ENCODE measurements around the gene ITPR2. TPM values are rescaled to one million over a fixed set of nuclear protein-coding genes. Genes with fewer than 3 reads are reported as not detected.
A peak's percentile ranks its signal among the peaks of the same experiment; 100 is the strongest.
"Not testable (repeated sequence)": the region's sequence is repeated elsewhere in the genome, so short reads cannot be mapped to it uniquely, and the experiment has no call there.

The ITPR2 gene
- polyA plus RNA-seq, 10 donors = 3.3 to 5.7 (median 4.1) TPM

DNA sequence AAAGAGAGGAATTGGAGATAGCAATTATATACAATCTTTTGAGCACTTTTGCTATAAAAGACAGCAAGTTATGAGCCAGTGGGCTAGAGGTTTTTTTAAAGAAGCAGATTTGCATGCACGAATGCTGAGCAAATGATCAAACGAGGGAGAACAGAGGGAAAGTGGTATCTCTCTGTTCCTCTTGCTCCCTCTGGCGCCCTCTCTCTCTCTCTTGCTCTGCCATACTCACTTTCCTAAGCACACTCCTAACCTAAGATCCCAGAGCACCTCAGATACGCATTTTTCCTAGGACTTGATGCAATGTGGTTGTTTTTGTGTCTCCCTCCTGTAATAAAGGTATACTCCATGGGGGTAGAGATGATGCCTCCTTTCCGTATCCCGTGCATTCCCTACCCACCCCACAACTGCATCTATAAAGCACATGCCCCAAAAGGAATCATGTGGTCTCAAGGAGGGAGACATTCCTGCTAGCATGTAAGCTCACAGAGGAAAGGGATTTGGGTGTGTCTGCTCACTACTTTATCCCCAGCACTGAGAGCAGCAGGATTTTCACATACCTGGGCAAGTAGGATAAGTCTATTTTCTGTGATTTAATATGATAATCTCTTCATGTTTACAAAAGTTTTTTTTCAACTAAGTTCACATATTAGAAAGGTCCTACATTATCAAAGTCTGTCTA is 367.4 kb downstream of the ITPR2 start:
- peak in 1 of 3 donors; percentile 12 for DNase-seq

DNA sequence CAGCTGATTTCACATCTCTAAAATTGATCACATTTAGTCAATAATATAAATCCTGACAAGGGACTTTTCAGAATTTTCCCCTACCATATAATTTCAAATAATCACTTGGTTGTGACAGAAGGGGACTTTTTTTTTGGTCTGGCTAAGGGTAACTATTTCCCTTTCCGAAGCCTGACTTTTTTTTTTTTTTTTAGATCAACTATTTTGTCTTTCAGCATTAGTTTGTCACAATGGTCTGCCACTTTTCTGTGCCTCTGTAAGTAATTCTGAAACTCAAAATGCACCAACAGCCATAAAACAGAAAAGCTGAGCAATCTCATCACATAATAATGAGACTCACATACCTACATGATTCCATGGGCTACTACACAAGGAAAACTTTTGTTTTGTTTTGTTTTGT is 371.2 kb downstream of the ITPR2 start:
- no peak for DNase-seq

DNA sequence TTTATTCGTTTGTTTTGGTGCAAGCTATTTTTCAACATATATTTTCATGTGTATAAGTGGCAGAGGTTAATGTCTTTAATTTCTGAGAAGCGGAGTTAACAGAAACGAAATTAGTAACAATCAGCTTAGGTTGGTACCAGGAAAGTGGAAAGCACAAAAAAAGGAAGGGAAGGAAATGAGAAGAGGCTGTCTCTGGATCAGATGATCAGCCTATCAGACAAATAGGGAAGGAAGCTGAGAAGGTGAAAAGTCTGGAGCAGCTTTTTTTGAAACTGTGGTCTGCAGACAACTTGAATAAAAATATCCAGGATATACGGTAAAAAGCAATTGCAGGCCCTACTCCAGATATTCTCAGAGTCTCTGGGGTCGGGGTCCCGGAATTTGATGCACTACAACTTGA is 372.6 kb downstream of the ITPR2 start:
- no peak for DNase-seq

DNA sequence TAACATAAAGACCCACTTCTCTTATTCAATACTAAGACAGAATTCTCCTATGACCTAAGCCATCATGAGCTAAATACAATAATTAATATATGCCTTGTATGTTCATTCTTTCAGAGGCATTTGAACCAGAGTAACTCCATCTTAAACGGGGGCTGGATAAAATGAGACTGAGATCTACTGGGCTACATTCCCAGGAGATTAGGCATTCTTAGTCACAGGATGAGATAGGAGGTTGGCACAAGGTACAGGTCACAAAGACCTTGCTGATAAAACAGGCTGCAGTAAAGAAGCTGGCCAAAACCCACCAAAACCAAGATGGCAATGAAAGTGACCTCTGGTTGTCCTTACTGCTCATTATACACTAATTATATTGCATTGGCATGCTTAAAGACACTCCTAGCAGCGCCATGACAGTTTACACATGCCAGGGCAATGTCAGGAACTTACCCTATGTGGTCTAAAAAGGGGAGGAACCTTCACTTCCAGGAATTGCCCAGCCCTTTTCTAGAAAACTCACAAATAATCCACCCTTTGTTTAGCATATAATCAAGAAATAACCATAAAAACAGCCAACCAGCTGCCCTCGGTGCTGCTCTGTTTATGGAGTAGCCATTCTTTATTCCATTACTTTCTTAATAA is 376.9 kb downstream of the ITPR2 start:
- no peak for DNase-seq

DNA sequence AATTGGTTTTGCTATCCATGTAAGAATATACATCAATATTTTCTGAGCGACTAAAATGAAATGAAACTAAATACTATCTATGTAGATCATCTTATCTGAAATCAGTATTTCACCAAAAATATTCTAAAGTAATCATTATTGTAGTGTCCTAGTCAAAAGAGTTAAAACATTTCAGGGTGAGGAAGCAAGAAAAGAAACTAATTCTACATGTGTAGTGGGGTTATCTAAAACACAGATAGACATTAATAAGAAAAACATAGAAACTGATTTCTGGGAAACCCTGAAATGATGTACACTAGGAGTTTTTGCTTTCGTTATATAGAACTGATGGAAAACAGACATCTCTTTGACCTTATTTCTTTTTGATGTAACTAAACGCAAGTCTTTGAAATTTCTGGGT is 379.7 kb downstream of the ITPR2 start:
- DNase-seq = no peak

DNA sequence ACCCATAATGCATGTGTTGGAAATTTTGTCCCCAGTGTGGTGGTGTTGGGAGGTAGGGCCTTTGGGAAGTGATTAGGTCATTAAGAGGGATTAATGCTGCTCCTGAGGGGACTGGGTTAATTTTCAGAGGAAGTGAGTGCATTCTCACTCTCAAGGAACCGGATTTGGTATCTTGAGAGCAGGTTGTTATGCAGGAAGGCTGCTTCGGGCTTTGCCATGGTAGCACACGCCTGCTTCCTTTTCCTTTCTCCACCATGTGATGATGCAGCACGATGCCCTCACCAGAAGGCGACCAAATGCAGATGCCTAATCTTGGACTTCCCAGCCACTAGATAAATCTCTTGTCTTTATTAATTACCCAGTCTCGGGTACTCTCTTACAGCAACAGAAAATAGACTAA is 380.5 kb downstream of the ITPR2 start:
- no peak for DNase-seq

DNA sequence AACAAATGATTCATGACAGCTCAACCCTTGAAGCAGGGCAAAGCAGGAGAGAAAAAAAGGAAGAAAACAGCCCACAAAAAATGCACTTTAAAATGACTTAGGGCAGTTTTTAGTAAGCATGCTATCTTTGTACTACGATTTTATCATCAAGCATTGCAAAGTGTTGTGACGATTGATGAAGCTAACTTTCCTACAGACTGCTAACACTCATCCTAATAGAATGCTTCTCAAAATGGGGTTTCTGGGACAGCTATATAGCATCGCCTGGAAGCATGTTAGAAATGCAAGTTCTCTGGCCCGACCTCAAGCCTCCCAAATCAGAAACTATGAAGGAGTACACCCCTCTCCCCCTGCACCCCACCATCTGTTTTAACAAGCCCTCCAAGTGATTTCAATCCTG is 381.2 kb downstream of the ITPR2 start:
- no peak for DNase-seq

DNA sequence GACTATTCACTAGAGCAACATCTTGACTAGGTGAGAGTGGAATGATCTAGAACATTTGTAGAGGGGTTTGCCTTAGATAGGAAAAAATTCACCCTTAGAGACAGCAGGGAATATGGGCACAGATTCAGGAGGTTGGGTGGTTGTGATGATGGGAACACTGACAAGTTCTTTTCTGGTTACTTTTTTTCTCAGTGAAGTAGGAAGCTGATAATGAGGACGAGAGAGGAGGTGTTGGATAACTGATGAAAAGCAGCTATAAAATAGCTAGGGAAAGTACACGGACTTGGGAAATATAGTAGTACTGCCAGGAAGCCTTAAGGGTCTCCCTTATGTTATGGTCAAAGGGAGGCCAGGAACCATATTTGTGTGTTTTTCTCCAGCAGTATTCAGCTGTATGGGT is 387.1 kb downstream of the ITPR2 start:
- no peak for DNase-seq

DNA sequence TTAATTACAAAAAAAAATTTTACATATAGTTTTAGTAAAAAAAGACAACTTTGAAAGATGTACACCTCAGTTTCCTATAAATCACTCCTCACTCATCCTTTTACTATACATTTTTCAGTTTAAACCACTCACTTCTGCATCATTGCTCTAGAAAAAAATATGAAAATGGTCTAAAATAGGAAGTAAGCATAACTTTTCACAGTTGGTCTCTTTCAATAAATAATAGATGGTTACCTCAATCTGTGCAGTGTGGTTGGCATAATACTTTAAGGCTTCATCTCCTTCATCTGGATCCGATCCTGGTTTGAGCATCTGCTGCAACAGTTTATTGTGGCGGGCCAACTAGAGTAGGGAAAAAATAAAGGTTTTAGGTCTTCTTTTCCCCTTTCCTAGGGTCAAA is 389.7 kb downstream of the ITPR2 start:
- DNase-seq = no peak

DNA sequence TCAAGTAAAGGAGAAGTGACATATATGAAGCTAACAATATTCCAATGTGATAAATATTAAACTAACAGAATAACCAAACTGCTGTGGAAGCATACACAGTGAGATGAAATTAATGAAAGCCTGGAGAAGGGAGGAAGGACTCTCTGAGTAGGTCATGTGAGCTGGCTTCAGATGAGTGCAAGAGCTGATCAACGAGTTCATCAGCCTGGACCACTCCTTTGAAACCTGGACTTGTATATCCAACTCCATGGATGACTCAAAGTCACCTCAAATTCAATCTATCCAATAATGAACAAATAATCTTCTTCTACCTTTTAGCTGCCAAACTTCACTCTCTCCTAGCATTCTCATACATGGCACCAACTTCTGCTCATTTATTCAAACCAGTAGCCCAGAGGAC is 391.6 kb downstream of the ITPR2 start:
- no peak for DNase-seq

DNA sequence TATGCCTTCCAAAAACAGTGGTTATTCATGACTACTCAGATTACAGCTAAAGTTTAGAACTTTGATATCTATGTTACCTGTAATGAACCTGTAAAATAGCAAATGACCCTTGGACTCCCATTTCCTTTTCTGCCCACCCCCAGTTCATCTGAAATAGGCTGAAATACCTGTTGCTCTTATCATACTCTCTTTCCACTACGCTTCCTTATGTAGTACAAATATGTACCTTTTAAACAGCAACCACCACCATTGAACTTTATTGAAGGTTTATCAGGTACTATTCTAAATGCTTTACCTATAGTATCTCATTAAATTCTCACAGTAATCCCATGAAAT is 398.0 kb downstream of the ITPR2 start:
- no peak for DNase-seq

DNA sequence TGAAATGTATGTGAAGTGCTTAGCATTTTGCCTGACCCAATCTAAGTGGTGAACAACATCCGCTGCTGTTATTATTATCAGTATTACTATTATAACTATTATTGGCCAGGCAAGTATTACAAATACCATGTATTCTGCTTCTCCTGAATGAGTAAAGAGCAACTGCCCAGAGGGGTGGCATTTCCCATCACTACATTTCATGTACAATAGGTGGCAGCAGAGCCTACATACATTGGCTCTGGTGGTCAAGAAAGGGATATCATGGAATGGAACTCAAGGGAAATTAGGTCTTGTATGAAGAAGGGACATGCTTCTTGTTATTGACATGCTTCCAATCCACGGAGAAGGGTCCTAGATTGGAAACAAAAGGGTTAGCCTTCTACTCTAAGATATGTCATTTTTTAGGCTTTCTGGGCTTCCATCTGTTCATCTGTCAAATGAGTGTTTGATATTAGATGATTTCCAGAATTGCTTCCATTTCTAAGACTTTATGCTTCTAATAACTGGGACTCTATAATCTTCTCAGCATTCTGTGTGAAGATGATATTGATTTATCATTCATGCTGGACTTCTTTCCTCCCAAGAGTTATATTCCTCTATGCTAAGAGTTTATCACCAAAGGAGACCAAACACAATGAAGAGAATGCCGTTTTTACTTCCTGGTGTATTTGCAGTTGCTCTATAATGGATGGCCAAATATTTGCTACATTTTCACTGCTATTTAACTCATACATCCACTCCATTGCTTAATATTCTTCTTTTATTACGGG is 398.5 kb downstream of the ITPR2 start:
- DNase-seq = peak; percentile 17 to 47 (median 23)

DNA sequence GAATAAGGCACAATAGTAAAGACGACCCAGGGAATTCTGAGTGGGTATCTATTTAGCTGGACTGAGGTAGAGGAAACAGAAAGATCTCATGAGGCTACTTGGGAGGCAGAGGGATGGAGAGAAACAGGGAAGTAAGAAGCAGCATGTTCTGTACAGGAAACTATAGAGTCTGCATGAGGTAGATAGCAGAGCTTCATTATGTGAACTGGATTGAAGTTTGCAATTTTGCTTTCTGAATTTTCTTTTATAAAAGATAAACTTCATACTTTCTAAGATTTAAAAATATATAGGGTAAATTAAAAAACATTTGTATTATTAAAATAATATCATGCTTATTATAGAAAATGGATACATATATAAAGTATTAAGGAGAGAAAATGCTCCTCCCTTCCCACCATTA is 399.3 kb downstream of the ITPR2 start:
- not testable (repeated sequence) for DNase-seq

DNA sequence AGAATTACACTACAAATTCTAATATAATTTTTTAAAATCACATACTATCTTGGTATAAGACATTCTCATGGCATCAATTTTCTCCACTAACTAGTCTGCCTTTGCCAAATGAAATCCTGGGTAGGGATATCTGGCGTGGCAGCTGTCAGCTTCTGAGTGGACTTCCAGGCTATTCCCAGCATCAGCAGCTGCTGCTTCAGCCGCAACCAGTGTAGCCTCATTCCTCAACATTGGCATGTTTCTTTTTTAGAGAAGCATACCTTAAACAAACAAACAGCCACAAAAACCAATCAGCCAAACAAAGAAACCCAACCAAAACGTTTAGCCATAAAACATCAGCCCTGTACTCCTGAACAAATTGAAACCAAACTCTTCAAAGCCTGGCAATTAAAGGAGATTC is 401.8 kb downstream of the ITPR2 start:
- DNase-seq = peak; percentile 16 to 30 (median 22)

DNA sequence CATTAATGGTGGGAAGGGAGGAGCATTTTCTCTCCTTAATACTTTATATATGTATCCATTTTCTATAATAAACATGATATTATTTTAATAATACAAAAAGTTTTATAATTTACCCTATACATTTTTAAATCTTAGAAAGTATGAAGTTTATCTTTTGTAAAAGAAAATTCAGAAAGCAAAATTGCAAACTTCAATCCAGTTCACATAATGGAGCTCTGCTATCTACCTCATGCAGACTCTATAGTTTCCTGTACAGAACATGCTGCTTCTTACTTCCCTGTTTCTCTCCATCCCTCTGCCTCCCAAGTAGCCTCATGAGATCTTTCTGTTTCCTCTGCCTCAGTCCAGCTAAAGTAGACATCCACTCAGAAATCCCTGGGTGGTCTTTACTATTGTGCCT is 402.4 kb downstream of the ITPR2 start:
- not testable (repeated sequence) for DNase-seq

DNA sequence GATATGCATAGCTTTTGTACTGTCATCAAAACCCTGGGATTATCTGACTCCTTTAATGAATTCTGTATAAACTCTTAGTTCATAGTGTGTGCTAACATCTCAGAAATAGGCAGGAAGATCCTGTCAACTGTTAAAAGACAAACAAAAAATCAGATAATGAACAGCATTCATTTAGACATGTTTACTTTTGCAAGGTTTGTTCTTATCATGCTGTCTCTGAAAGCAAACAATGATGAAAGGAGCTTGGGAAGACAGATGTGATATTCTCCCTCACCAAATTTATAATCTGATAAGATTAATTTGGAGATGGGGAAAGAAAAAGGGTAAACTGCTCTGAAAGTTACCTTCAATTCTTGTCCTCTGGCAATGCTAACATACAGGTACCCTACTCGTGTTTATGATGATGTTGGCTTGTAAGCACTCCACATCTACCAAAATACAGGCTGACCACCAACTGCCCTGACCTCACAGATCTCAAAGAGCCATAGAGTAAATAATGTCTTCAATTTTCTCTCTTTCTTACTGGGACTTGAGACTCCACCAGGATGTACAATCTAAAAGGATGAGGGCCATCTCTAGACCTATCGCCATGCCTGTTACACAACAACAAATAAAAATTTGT is 403.8 kb downstream of the ITPR2 start:
- DNase-seq = no peak

DNA sequence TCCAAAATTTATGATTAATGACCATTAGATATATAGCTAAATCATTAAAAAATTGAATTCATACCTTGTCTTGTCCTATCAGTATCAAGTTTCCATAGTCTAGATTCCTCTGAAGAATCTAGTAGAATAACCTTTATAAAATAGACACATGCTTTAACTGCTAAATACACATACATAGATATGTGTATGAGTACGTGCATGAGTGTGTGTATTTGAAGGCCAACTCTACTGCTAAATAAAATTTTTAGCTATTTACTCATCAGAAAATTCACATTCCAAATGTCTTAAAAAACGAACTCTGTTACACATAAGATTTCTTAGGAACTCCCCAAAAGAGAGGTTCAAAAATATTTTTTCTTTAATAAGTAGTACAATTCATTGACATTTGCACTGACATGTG is 404.6 kb downstream of the ITPR2 start:
- peak in 1 of 3 donors; percentile 1 for DNase-seq

DNA sequence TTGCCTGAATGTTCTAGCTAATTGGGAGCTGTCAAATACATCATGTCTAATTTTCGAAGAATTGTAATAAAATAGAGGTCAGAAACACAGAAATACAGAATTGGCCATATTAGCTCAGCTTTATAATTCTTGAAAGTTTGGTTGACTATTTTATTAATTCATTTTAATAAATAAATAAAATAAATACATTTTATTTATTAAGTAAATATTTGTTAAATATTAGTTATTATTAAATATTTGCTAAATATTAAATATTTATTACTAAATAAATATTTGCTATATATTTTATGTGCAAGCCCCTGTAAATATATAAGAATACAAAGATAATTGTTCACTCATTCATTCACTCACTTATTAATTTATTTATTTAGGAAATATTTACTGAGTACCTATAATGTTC is 406.3 kb downstream of the ITPR2 start:
- no peak for DNase-seq

DNA sequence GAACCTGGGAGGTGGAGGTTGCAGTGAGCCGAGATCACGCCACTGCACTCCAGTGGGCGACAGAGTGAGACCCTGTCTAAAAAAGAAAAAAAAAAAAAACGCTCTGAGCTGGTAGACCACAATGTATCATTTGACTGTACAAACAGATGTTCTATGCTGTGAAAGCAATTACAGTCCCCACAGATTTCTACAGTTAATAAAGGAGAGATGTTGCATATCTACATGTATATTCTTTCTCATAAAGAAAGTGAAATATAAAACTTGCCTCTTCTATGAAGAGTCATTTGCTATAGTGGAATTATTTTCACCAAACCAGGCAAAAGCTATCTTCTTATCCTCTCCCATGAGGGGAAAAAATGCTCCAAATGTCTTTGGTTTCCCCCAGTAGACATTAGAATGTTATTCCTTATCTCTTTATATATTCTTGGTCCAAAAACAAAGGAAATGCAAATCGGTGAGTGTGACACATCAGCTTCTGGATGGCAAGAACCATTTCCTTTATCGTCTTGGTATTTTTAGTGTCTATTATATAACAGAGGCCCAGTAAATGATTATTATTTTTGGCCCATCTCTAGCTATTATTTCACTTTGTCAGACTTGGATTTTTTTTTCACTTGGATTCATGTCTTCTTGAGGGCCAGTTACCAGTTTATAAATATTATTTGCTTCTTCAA is 407.3 kb downstream of the ITPR2 start:
- DNase-seq = no peak

DNA sequence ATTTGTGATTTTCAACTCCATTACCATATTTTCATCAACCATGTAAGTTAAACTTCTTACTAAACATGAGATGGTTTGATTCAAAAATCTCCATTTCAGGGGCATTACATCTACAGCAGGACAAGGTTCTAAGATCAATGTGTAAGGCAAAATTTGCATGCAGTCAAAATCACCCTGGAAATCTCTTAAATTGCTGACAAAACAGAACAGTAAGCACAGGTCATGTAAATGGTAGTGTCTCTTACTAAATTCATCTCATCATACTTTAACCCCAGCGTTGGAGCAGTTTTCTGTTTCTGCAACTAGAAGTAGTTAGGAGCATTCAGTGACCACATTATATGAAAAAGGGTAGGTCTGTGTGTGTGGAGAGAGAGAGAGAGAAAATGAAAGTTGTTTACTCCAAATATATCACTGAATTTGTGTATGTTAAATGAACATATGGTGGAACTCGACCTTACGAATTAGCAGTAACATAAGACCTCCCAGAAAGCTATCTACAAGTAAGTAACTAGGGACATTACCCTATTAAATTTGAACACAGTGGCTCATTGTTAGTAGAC is 410.1 kb downstream of the ITPR2 start:
- DNase-seq = no peak

DNA sequence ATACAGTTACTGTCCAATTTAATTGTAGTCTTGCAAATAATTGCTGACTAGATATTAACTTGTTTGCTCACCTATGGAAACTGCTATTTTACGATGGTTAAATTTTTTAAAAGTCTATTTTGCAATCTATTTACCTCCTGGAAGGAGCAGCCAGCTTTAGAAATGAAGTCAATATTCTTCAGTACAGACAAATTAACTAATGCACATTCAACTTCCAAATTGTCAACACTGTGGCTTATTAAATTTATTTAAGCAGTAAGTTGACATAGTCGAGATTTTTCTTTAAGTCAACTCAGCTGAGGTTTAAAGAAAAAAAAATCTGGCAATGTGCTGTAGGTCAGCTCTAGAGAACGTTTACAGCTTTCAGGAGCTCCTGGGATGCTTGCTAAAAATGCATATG is 416.4 kb downstream of the ITPR2 start:
- no peak for DNase-seq

DNA sequence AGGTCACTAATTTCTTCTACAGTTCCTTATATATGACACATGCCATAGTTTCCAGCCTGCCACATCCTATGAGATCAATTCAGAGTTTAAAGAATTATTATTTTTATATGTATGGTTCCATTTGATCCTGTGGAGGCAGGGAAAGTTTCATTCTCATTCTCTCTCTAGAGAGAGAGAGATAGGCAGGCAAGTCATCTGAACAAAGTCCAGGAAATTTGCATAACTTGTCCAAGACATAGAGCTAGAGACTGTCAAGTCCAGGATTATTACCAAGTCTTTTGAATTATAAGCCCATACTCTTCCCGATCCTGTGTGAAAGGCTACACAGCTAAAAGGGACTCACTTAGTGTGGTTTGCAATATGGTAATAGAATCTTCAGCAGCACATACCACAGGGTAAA is 422.3 kb downstream of the ITPR2 start:
- DNase-seq = no peak

Data from muscle of back (tissue), 11 donors.